Measurements from ENCODE around the gene ELL2. TPM values are rescaled to one million over a fixed set of nuclear protein-coding genes. Genes with fewer than 3 reads are reported as not detected.

Gene ELL2
- polyA plus RNA-seq, 1 experiment = 58.9 TPM

- ChIA-PET CTCF (no interaction called here), POLR2A (no interaction called here)
- DNase-seq (ENCODE audit: low read depth) = no peak
- Histone ChIP-seq H3K27me3 (ENCODE audit: control insufficient read depth, insufficient read depth, low read length) (no peaks in the 10 kb centered on the region), H3K36me3 (ENCODE audit: control insufficient read depth, insufficient read depth, low read length) (no peaks in the 10 kb centered on the region), H3K4me3 (ENCODE audit: low read depth, low read length) (no peak overlapping the region)
- no peak for TF ChIP-seq CTCF (IDR thresholded peaks at IDR 0.05; ENCODE audit: insufficient read depth, low read depth, low read length)
Observed at GRCh38 chr5:95966005-95966404, 4.4 kb upstream of the ELL2 start.

- H3K27me3 ChIP-seq (ENCODE audit: control insufficient read depth, insufficient read depth, low read length) = no peaks in the 10 kb centered on the region
- no peak for DNase-seq (ENCODE audit: low read depth)
- H3K36me3 ChIP-seq (ENCODE audit: control insufficient read depth, insufficient read depth, low read length) = peaks cover 1% of the 10 kb centered on the region; the same call in 1 of the 2 replicates
- H3K4me3 ChIP-seq (ENCODE audit: low read depth, low read length) = no peak overlapping the region
- POLR2A ChIA-PET = interaction anchor here (0.6 kb wide), 1 partner anchor 94 kb away, joined by 3 read pairs; no protein-coding TSS in a partner anchor
- TF ChIP-seq CTCF (IDR thresholded peaks at IDR 0.05; ENCODE audit: insufficient read depth, low read depth, low read length) = no peak
- CTCF ChIA-PET = no interaction called here
Observed at GRCh38 chr5:95963650-95964410, 2.2 kb upstream of the ELL2 start.

- DNase-seq (ENCODE audit: low read depth) = no peak
- Histone ChIP-seq H3K27me3 (ENCODE audit: control insufficient read depth, insufficient read depth, low read length) (no peaks in the 10 kb centered on the region), H3K36me3 (ENCODE audit: control insufficient read depth, insufficient read depth, low read length) (peaks cover 1% of the 10 kb centered on the region; the same call in 1 of the 2 replicates), H3K4me3 (ENCODE audit: low read depth, low read length) (no peak overlapping the region)
- TF ChIP-seq CTCF (IDR thresholded peaks at IDR 0.05; ENCODE audit: insufficient read depth, low read depth, low read length) = no peak
- ChIA-PET CTCF (interaction anchor here (0.9 to 1.0 kb wide), 2 partner anchors 373 to 382 kb away, joined by 3 read pairs; no protein-coding TSS in a partner anchor), POLR2A (no interaction called here)
Observed at GRCh38 chr5:95962785-95963184, 1.1 kb upstream of the ELL2 start.

GRCh38 chr5:95962475-95962773 lies 773 bp upstream of the ELL2 start:
- H3K27me3 ChIP-seq (ENCODE audit: control insufficient read depth, insufficient read depth, low read length) = no peaks in the 10 kb centered on the region
- TF ChIP-seq CTCF (IDR thresholded peaks at IDR 0.05; ENCODE audit: insufficient read depth, low read depth, low read length) = no peak
- ChIA-PET CTCF (interaction anchor here (0.9 to 1.0 kb wide), 2 partner anchors 374 to 383 kb away, joined by 3 read pairs; no protein-coding TSS in a partner anchor), POLR2A (interaction anchor here (0.7 kb wide), 1 partner anchor 80 kb away, joined by 3 read pairs; no protein-coding TSS in a partner anchor)
- H3K4me3 ChIP-seq (ENCODE audit: low read depth, low read length) = peak overlapping the region; percentile 73
- DNase-seq (ENCODE audit: low read depth) = no peak
- peaks cover 1% of the 10 kb centered on the region; the same call in 1 of the 2 replicates for H3K36me3 ChIP-seq (ENCODE audit: control insufficient read depth, insufficient read depth, low read length)

GRCh38 chr5:95960667-95961616 lies 709 bp downstream of the ELL2 start:
- H3K36me3 ChIP-seq (ENCODE audit: control insufficient read depth, insufficient read depth, low read length) = peaks cover 1% of the 10 kb centered on the region; the same call in 1 of the 2 replicates
- DNase-seq (ENCODE audit: low read depth) = no peak
- POLR2A ChIA-PET = interaction anchor here (0.6 to 1.0 kb wide), 2 partner anchors 14 to 279 kb away, joined by 6 to 7 read pairs; no protein-coding TSS in a partner anchor
- H3K27me3 ChIP-seq (ENCODE audit: control insufficient read depth, insufficient read depth, low read length) = no peaks in the 10 kb centered on the region
- TF ChIP-seq CTCF (IDR thresholded peaks at IDR 0.05; ENCODE audit: insufficient read depth, low read depth, low read length) = peak; percentile 39
- H3K4me3 ChIP-seq (ENCODE audit: low read depth, low read length) = peak overlapping the region; percentile 73
- CTCF ChIA-PET = interaction anchor here (0.7 to 2.0 kb wide), 5 partner anchors 10 to 361 kb away, joined by 3 to 6 read pairs (median 3); no protein-coding TSS in a partner anchor

Data from BJ (cell line).